ENCODE measurements around the gene IL17A. TPM values are rescaled to one million over a fixed set of nuclear protein-coding genes. Genes with fewer than 3 reads are reported as not detected.

The IL17A gene
- total and polyA plus RNA-seq, 2 experiments from 2014 or later: not detected

DNA sequence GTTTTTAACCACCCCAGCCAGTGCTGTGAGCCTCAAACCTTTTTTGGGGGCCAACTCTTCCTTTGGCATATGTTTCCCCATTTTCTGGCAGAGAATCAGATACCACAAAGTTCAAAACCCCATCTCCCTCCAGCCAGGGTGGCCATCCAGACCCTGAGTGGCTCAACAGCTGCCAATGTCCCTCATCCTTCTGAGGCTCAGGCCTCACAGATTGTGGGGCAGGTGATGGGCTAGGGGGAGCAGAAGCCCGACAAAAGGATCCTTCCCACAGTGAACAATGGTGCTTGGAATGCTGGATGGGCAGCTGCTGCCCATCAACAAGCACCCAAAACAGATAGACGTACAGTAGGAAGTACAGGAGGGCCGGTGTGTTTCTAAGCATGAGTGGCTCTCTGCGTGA is 42.6 kb upstream of the IL17A start:
- WGBS (ENCODE audit: low lambda C conversion rate, missing lambda C conversion rate): 89% methylated on average over 4 of the region's 4 CpGs
- H2AFZ ChIP-seq: no peak overlapping the region
- H4K20me1 ChIP-seq (ENCODE audit: insufficient read depth, poor library complexity, severe bottlenecking): no peaks in the 10 kb centered on the region
- H3K36me3 ChIP-seq (replicated peaks; ENCODE audit: insufficient read depth, low read depth): no peaks in the 10 kb centered on the region
- peaks cover 9% of the 10 kb centered on the region for H3K27me3 ChIP-seq
- DNase-seq (ENCODE audit: low spot score): no peak
- no peaks in the 10 kb centered on the region for H3K9me3 ChIP-seq (ENCODE audit: low read depth)
- H3K27ac ChIP-seq: no peak overlapping the region
- H3K4me1 ChIP-seq (ENCODE audit: insufficient read depth): no peaks in the 10 kb centered on the region
- H3K9me2 ChIP-seq (replicated peaks; ENCODE audit: insufficient read depth): no peaks in the 10 kb centered on the region
- no peak overlapping the region for H3K4me3 ChIP-seq
- H3K4me2 ChIP-seq: no peak overlapping the region
- no peaks in the 10 kb centered on the region for H3K79me2 ChIP-seq
- TF ChIP-seq EZH2phosphoT487 (IDR thresholded peaks at IDR 0.05; ENCODE audit: low read depth, severe bottlenecking, unreplicated experiment): no peak
- no peak for TF ChIP-seq CTCF (IDR thresholded peaks at IDR 0.05; ENCODE audit: poor library complexity)

DNA sequence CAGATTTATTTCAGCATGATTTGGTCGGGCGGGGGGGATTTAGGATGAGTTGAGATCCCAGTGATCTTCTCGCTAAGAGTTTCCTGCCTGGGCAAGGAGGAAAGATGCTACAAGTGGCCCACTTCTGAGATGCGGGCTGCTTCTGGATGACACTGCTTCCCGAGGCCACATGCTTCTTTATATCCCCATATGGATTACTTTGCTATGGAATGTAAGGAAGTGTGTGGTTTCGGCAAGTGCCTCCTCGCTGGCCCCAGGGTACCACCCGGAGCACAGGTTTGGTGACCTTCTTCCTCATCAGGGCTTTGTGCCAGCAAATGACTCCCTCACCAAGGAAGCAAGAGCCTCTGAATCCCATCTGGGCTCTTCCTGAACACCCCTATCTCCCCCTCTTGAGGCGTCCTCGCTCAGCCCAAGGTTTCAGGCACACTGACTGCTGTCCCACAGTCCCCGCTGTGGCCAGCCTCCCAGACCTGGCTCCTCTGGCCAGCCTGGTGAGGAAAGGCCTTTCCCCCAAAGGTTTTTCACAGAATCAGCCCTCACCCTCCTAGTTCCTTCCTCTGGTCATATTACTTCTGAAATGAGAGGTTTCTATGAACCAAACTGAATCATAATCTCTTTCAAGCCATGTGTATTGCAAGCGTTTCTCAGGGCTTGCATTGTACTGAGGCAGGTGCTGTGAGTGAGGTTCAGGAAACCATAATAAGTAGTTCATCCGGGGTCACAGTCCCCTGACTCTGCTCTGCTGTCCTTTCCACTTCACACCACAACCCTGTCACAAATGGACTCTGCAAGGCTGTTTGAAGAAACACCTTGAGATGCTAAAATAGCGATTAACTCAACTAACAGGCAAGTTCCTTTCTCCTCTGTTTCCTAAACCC is 41.7 kb upstream of the IL17A start:
- peaks cover 9% of the 10 kb centered on the region for H3K27me3 ChIP-seq

GRCh38 chr6:52146851-52147445 is 39.2 kb upstream of the IL17A start:
- Histone ChIP-seq H3K9me2 (replicated peaks; ENCODE audit: insufficient read depth) (no peaks in the 10 kb centered on the region), H3K79me2 (no peaks in the 10 kb centered on the region), H3K4me1 (ENCODE audit: insufficient read depth) (no peaks in the 10 kb centered on the region), H3K36me3 (replicated peaks; ENCODE audit: insufficient read depth, low read depth) (no peaks in the 10 kb centered on the region), H3K9me3 (ENCODE audit: low read depth) (no peaks in the 10 kb centered on the region), H3K27me3 (peaks cover 9% of the 10 kb centered on the region), H3K4me2 (no peak overlapping the region), H2AFZ (no peak overlapping the region), H3K4me3 (no peak overlapping the region), H4K20me1 (ENCODE audit: insufficient read depth, poor library complexity, severe bottlenecking) (no peaks in the 10 kb centered on the region), H3K27ac (no peak overlapping the region)
- 75% methylated on average over 3 of the region's 3 CpGs for WGBS (ENCODE audit: low lambda C conversion rate, missing lambda C conversion rate)
- TF ChIP-seq EZH2phosphoT487 (IDR thresholded peaks at IDR 0.05; ENCODE audit: low read depth, severe bottlenecking, unreplicated experiment) (no peak), EZH2 (IDR thresholded peaks at IDR 0.05; ENCODE audit: borderline replicate concordance) (no peak), CTCF (IDR thresholded peaks at IDR 0.05; ENCODE audit: poor library complexity) (no peak)
- no peak for DNase-seq (ENCODE audit: low spot score)

More for the DNA sequence above, 41.7 kb upstream of the IL17A start:
- TF ChIP-seq EZH2phosphoT487 (IDR thresholded peaks at IDR 0.05; ENCODE audit: low read depth, severe bottlenecking, unreplicated experiment): no peak
- TF ChIP-seq CTCF (IDR thresholded peaks at IDR 0.05; ENCODE audit: poor library complexity): no peak
- no peak for TF ChIP-seq EZH2 (IDR thresholded peaks at IDR 0.05; ENCODE audit: borderline replicate concordance)
- Histone ChIP-seq H3K9me2 (replicated peaks; ENCODE audit: insufficient read depth) (no peaks in the 10 kb centered on the region), H3K79me2 (no peaks in the 10 kb centered on the region), H4K20me1 (ENCODE audit: insufficient read depth, poor library complexity, severe bottlenecking) (no peaks in the 10 kb centered on the region), H3K27ac (no peak overlapping the region), H3K4me3 (no peak overlapping the region), H3K36me3 (replicated peaks; ENCODE audit: insufficient read depth, low read depth) (no peaks in the 10 kb centered on the region), H3K4me1 (ENCODE audit: insufficient read depth) (no peaks in the 10 kb centered on the region), H2AFZ (no peak overlapping the region), H3K4me2 (no peak overlapping the region), H3K9me3 (ENCODE audit: low read depth) (no peaks in the 10 kb centered on the region)
- 86% methylated on average over 14 of the region's 14 CpGs for WGBS (ENCODE audit: low lambda C conversion rate, missing lambda C conversion rate)
- DNase-seq (ENCODE audit: low spot score): no peak
